HG02610 (cell line): Measurements from ENCODE around the gene TMC3.
A peak's percentile ranks its signal among the peaks of the same experiment; 100 is the strongest.

ENCODE experiments used
- ATAC-seq: cut with Tn5 transposase; IDR thresholded peaks from one replicate; pipeline ENCODE4 v1.9.1; 2021; ENCODE audit warnings: mild to moderate bottlenecking, moderate library complexity; ENCODE audit not compliant: unreplicated experiment

The TMC3 gene

GRCh38 chr15:81323944-81324881 is 49.8 kb downstream of the TMC3 start, which contains the start of gene STARD5:
STARD5 (minus strand) TSS chr15:81324141; CDS start chr15:81324099, 42 bp downstream.
- ATAC-seq, result peak; percentile 100

- ATAC-seq, result no peak
Measured at GRCh38 chr15:81323559-81323943, 50.5 kb downstream of the TMC3 start.

GRCh38 chr15:81322676-81323253 is 51.2 kb downstream of the TMC3 start:
- no peak for ATAC-seq

- no peak for ATAC-seq
Measured at GRCh38 chr15:81321667-81322066, 52.3 kb downstream of the TMC3 start.

GRCh38 chr15:81317642-81318017 is 56.4 kb downstream of the TMC3 start:
- no peak for ATAC-seq

- no peak for ATAC-seq
Measured at GRCh38 chr15:81316267-81316666, 57.7 kb downstream of the TMC3 start.

GRCh38 chr15:81315452-81316175 is 58.4 kb downstream of the TMC3 start:
- ATAC-seq, result no peak

- no peak for ATAC-seq
Measured at GRCh38 chr15:81314378-81314777, 59.6 kb downstream of the TMC3 start.

- no peak for ATAC-seq
Measured at GRCh38 chr15:81313686-81314085, 60.3 kb downstream of the TMC3 start.

- ATAC-seq, result no peak
Measured at GRCh38 chr15:81312790-81313543, 61.0 kb downstream of the TMC3 start.

- peak; percentile 50 for ATAC-seq
Measured at GRCh38 chr15:81311752-81312464, 62.1 kb downstream of the TMC3 start.

GRCh38 chr15:81310480-81310879 is 63.5 kb downstream of the TMC3 start:
- ATAC-seq, result no peak

GRCh38 chr15:81309647-81310450 is 64.2 kb downstream of the TMC3 start:
- no peak for ATAC-seq

GRCh38 chr15:81308260-81308659 is 65.8 kb downstream of the TMC3 start:
- ATAC-seq, result no peak

GRCh38 chr15:81304226-81304625 is 69.8 kb downstream of the TMC3 start:
- ATAC-seq, result no peak

GRCh38 chr15:81303244-81304225 is 70.5 kb downstream of the TMC3 start:
- no peak for ATAC-seq

- no peak for ATAC-seq
Measured at GRCh38 chr15:81302701-81303109, 71.3 kb downstream of the TMC3 start.

- peak; percentile 75 for ATAC-seq
Measured at GRCh38 chr15:81301815-81302399, 72.1 kb downstream of the TMC3 start.
